HG03095 (cell line): ENCODE results near the gene SNAPIN.

ENCODE experiments used
- ATAC-seq: cut with Tn5 transposase; IDR thresholded peaks from one replicate; pipeline ENCODE4 v1.9.1; 2021; ENCODE audit warnings: moderate library complexity; ENCODE audit not compliant: unreplicated experiment

The SNAPIN gene

DNA sequence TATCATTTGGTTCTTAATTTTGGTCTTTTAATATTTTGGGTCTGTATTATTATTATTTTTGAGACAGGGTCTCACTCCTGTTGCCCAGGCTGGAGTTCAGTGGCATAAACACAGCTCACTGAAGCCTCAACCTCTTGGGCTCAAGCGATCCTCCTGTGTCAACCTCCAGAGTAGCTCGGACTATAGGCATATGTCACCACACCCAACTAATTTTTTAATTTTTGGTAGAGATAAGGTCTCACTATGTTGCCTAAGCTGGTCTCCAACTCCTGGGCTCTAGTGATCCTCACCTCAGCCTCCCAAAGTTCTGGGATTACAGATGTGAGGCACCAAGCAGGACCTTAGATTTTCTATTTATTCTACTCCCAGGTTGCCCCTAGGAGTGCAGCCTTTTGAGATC lies 15.0 kb downstream of the SNAPIN start:
- no peak for ATAC-seq

DNA sequence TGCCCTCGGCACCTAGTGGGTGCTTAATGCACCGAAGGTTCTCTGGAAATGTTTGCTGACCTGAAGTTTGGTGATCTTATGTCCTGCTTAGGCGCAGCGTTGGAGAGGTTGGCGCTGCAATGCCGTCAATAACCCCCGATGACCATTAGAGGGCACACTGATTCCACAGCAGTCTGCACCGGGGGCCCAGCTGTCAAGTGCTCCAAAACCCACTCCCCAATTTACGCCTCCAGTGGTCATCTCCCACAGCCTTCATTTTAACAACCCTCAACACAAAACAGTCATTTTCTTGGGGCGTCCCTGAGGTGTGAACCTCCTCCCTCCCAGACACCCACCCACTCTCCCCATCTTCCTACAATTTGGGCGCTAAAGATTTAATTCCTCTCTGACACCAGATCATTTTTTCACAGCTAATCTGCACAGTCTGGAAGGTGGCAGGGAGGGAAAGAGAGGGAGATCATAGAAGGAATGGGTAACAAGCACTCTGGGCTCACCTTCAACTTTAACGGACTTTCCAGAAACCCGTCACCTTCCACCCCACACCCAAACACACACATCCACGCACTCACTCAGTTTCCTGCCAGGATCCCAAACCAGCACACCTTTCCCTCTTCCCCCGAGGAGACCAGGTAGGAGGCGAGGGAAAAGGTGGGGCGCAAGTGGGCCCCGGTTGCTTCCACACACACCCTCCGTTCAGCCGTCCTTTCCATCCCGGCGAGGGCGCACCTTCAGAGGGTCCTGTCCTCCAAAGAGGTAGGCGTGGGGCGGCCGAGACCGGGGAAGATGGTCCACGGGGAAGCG lies 19.4 kb downstream of the SNAPIN start:
- no peak for ATAC-seq

DNA sequence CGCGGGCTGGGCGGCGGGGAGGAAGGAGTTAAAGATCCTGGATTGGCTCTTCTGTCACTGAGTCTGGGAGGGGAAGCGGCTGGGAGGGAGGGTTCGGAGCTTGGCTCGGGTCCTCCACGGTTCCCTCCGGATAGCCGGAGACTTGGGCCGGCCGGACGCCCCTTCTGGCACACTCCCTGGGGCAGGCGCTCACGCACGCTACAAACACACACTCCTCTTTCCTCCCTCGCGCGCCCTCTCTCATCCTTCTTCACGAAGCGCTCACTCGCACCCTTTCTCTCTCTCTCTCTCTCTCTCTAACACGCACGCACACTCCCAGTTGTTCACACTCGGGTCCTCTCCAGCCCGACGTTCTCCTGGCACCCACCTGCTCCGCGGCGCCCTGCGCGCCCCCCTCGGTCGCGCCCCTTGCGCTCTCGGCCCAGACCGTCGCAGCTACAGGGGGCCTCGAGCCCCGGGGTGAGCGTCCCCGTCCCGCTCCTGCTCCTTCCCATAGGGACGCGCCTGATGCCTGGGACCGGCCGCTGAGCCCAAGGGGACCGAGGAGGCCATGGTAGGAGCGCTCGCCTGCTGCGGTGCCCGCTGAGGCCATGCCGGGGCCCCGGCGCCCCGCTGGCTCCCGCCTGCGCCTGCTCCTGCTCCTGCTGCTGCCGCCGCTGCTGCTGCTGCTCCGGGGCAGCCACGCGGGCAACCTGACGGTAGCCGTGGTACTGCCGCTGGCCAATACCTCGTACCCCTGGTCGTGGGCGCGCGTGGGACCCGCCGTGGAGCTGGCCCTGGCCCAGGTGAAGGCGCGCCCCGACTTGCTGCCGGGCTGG lies 20.2 kb downstream of the SNAPIN start, which contains the start of gene NPR1:
TSS of gene NPR1 (plus strand) at position 170 of the 818 bp plus-strand sequence. CDS start at position 591, 421 bp downstream.
- ATAC-seq: no peak

DNA sequence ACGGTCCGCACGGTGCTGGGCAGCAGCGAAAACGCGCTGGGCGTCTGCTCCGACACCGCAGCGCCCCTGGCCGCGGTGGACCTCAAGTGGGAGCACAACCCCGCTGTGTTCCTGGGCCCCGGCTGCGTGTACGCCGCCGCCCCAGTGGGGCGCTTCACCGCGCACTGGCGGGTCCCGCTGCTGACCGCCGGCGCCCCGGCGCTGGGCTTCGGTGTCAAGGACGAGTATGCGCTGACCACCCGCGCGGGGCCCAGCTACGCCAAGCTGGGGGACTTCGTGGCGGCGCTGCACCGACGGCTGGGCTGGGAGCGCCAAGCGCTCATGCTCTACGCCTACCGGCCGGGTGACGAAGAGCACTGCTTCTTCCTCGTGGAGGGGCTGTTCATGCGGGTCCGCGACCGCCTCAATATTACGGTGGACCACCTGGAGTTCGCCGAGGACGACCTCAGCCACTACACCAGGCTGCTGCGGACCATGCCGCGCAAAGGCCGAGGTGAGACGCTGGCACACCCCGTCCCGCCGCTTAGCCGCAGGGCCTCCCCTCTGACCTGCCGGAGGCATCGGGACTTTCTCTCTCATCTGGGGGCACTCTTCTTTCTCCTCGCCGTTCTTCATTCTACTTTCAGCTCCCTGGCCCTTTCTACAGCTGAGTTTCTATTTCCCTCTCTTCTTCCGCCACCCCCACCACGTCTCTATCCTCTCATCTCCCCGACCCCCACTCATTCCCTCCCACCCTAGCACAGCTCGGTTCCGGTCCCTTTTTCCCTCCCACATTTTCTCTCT lies 21.0 kb downstream of the SNAPIN start:
- no peak for ATAC-seq

DNA sequence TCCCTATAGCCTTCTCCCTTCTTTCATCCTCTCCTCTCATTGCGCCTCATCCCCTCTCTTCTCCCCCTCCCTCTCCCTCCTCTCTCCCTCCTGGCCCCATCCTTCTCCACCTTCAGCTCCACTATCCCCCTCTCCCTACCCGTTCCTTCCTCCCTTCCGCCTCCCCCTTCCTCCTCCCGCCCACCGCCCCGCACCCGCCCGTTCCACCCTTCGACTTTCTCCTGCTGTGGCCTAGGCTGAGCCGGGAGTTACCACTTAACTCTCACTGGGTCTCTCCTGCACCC lies 21.6 kb downstream of the SNAPIN start:
- no peak for ATAC-seq

DNA sequence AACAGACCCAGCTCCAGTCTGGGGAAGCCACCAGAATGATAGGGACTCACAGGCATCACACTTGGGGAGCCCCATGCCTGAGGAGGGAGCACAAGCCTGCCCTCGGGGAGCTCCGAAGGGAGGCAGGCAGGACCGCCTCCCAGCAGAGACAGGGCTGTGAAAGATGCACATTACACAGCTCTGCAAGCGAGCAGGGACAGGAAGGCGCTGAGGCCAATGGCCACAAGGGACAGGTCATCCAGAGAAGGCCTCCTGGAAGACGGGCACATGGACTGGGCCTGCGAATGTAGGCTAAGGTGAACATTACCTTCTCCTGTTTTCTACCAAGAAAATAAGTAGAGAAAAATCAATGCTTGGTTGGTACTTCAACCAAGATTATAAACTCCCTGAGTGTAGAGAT lies 24.2 kb downstream of the SNAPIN start:
- ATAC-seq: no peak

DNA sequence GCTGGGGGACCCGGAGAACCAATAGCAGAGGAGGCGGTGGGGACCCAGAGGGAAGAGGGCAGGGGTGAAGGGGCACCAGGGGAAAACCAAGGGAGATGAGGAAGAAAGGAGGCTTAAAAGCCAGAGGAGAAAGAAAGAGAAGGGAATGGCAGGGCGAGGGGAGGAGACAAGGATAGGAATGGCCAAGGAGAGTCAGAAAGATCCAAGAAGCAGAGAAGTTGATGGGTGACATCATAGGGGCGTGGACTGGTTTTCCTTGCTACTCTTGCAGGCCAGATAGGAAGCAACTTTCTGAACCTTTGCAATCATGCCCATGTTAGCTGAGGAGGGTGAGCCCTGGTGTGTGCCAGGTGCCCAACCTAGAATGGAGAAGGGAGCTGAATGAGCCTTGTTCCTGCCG lies 25.4 kb downstream of the SNAPIN start:
- ATAC-seq: no peak

DNA sequence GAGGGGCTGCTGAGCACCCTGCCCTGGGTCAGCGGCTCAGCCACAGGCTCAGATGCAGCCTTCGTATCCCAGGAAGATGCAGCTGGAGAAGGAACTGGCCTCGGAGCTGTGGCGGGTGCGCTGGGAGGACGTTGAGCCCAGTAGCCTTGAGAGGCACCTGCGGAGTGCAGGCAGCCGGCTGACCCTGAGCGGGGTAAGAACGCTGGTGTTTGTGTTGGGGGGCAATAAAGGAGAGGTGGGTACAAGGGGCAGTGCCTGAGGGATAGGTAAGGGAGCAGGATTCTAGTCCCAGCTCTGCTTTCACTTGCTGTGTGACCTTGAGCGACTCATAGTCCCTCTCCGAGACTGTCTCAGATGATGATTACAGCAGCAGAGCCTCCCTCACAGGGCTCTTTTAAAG lies 26.4 kb downstream of the SNAPIN start:
- no peak for ATAC-seq

DNA sequence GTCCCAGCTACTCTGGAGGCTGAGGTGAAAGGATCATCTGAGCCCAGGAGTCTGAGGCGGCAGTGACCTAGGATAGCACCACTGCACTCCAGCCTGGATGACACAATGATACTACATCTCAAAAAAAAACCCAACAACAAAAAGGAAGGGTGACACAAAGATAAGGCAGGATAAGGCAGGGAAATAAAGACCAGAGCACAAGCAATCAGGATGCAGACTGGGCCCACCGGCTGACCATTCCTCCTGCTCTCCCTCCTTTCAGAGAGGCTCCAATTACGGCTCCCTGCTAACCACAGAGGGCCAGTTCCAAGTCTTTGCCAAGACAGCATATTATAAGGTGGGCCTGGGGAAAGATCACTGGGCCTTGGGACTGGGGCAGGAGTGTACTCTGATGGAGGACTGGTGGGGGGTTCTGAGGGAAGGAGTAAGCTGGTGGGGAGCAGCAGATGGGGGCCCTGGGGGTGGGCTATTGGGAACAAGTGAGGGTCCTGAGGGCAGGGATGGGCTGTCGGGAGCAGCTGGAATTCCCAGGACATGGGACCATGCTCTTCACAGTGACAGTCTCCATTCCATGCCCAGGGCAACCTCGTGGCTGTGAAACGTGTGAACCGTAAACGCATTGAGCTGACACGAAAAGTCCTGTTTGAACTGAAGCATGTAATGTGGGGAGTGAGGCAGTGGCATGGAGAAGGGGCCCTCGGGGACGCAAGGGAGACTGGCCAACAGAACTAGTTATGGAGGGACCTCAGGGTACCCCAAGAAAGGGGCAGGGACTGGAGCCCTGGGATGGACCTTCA lies 27.2 kb downstream of the SNAPIN start:
- ATAC-seq: no peak

DNA sequence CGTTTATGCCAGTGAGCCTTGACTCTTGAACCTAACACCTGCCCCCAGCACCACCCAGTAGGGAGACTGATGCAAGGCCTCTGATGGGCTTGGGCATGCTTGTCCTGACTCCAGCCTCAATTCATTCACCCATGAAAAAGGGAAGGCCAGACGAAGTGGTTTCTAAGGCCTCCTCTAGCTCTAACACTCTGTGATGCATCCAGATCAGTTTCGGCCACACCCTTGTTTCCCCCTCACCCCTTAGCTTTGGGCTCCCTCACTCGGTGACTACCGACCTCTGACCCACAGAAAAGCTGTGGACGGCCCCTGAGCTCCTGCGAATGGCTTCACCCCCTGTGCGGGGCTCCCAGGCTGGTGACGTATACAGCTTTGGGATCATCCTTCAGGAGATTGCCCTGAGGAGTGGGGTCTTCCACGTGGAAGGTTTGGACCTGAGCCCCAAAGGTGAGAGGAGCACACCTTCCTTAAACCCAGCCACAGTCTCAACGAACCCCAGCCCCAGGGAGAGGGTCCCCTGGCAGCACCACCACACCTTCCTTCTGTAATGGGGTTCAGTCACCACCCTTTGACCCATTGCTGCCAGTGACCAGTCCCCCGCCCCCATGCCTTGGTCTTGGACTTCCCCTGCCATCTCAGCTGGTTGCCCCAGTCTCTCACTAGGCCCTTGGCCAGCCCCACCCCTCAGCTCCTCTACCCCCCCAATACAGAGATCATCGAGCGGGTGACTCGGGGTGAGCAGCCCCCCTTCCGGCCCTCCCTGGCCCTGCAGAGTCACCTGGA lies 29.0 kb downstream of the SNAPIN start:
- no peak for ATAC-seq

DNA sequence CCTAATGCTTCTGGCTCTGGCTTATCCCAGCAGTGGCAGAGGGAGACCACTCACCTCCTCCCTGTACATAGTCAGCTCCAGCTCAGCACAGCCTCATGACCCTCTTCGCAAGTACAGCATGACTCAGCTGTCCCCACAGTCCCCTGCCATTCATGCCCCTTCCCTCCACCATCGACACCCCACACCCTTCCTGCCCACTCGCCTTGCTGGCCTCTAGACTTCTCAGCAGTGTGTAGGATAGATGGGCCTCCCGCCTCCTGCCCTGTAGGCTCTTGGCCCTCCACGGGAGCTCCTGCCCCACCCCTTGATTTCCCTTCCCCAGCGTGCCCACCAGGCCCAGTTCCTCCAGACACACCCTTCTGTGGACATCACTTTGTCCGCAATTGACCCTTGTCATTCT lies 29.8 kb downstream of the SNAPIN start:
- ATAC-seq: no peak

DNA sequence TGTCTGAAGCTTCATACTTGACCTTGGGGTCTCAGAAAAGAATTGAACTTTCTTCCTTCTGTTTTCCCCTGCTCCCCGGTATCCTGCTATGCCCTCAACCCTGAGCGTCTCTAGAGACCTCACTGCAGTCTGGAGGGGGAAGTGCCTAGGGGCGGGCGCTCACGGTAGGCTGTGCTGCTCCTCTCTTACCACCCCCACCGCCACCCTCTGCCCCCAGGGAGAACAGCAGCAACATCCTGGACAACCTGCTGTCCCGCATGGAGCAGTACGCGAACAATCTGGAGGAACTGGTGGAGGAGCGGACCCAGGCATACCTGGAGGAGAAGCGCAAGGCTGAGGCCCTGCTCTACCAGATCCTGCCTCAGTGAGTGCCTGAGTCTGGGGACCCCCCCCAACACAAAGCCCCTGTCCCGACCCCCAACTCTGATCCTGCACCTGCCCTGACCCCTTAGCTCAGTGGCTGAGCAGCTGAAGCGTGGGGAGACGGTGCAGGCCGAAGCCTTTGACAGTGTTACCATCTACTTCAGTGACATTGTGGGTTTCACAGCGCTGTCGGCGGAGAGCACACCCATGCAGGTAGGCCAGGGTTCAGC lies 30.3 kb downstream of the SNAPIN start:
- no peak for ATAC-seq

DNA sequence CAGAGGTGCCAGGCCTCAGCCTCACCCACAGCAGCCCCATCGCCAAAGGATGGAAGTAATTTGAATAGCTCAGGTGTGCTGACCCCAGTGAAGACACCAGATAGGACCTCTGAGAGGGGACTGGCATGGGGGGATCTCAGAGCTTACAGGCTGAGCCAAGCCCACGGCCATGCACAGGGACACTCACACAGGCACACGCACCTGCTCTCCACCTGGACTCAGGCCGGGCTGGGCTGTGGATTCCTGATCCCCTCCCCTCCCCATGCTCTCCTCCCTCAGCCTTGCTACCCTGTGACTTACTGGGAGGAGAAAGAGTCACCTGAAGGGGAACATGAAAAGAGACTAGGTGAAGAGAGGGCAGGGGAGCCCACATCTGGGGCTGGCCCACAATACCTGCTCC lies 35.0 kb downstream of the SNAPIN start:
- no peak for ATAC-seq

DNA sequence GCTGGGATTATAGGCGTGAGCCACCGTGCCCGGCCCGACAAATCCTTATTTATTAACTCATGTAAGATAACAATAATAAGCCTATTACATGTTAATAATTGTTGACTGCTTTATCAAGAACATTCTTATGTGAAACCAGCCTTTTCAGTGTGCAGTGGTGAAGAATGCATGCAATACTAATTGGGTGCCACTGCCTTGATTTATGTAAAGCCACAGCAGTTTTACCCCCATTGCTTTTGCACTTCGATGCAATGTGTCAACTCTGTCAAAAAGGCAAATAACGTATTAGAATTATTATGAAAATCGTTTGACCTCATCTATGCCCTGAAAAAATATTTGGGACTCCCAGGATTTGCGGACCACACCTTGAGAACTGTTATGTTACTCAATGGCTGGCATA lies 38.2 kb downstream of the SNAPIN start:
- no peak for ATAC-seq

DNA sequence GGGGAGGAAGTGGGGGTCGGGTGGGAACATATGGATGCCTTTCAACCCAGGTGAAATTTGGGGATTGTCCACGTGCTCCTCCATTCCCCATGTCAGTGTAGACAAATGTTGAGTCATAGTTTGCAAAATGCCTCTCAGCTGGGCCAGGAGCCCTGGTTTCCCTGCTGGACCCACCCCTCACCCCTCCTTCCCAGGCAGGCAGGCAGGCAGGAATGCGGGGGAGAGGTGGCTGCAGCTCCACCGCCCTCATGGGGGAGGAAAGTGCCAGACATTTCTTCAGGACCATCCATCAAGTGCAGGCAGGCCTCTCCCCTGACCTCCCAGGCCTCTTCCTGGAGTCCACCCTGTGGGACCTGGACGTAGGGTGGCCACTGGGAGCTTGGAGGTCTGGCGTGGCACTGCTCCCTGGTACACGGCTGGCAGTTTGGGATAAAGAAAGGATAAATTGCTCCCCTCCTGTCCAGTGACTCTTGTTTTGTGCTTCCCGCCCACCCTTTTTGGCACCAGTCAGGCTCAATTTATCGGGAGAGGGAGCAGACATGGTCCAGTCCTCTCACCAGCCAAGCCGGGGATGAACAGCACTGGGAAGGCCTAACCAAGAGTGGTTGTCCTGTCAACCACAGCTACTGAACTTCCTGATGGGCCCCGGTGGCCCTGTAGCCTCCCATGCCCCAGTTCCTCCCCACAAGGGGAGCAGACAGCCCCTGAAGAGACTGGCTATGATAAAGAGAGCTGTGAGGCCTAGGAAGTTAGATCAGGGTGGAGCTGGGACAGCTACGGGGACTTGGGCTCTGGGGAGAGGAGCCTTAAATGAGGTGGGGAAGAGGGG lies 38.9 kb downstream of the SNAPIN start:
- no peak for ATAC-seq

DNA sequence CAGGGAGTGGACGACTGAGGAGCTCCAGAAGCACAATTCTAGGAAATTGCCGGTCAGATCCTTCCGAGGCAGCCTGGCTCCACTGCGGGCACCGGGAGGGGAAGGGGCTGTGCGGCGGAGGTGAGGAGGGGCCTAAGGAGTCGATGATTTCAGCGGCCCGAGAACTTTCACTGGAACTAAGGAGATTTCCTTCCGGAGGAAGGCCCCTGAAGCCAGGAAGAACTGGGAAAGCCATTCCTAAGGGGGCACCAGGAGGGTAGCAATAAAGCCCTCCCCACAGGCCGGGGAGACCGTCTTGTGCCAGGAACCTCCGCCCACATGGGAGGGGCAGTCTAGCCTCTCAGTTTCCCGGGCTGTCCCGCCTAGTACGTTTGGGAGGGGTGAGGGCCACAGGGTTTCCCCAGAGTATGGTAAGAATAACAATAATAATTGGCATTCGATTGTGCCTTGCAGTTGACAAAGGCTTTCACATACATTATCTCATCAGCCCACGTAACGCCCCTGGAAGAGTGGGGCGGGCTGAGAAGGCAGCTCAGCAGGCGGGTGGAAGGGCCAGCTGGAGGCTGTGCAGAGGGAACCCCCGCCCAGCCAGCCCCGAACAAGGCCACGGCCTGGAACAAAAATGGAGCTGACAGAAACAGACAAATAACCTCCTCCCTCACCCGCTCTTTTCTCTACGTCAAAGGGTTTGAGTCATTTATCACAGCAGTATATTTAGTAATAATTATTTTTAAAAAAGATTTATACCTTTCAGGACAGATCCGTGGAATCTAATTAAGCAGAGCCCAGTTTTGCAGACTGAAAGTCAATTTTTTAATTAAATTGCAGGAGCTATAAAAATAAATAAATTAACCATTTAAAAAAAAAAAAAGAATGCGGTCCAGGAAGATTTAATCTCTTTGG lies 39.8 kb downstream of the SNAPIN start:
- no peak for ATAC-seq

DNA sequence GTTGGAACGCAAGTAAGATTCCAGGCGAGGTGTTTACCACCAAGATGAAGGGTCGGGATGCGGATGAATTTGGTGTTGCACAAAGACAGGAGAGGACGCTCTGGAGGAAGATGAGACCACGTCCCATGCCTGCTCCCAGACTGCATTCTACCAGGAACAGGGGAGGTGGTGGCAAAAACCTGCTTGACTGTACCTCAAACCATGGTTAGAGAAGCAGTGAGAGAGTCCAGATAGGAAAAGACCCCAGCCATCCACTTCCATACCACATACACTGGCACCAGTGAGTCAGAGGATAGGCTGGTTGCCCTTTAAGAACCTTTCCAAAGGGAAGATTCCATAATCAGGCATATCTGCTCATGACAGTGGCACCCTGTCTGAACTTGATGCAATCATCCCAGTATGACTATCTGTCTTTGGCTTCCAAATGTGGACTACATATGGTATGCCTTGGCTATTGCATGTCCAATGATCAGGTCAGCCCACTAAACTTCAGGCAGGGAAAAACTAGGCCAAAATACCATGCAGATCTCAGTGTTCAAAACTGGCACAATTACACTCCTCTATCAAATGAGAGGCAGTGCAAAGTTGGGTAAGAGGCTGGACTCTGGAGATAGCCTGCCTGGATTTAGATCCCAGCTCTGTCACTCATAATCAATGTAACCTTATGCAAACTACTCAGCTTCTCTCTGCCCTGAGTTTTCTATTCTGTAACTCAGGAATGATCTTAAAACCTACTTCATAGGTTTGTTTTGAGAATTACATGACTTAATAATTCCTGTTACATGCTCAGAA lies 40.6 kb downstream of the SNAPIN start:
- ATAC-seq: no peak
